ENCODE results near the gene INPP4A.

- TF ChIP-seq POLR2A (IDR thresholded peaks at IDR 0.05; ENCODE audit: low read length) (no peak), RFX5 (IDR thresholded peaks at IDR 0.05) (no peak), CBX8 (IDR thresholded peaks at IDR 0.05) (no peak), BHLHE40 (IDR thresholded peaks at IDR 0.05; ENCODE audit: low read depth, low read length) (no peak), EP300 (IDR thresholded peaks at IDR 0.05) (no peak), CTCF (IDR thresholded peaks at IDR 0.05) (no peak), HOXB5 (CRISPR knock-in tag; IDR thresholded peaks at IDR 0.05) (no peak), FOSL2 (IDR thresholded peaks at IDR 0.05) (no peak), FOSL2 (CRISPR knock-in tag; IDR thresholded peaks at IDR 0.05) (no peak)
Measured at GRCh38 chr2:98565941-98566340, 121.3 kb downstream of the INPP4A start.
